T-helper 22 cell (primary cell): ENCODE data around the gene AS3MT.
"Not testable (repeated sequence)": the region's sequence is repeated elsewhere in the genome, so short reads cannot be mapped to it uniquely, and the experiment has no call there.

Experiments
- DNase-seq: peaks from one replicate; pipeline ENCODE4 v3.0.0-alpha.2; 2020; ENCODE audit warnings: low read depth

Gene AS3MT

GRCh38 chr10:102855731-102856436 lies 13.4 kb upstream of the AS3MT start:
- DNase-seq, result not testable (repeated sequence)

- DNase-seq, result no peak
These were observed 12.4 kb upstream of the AS3MT start for GRCh38 chr10:102856758-102857424.

GRCh38 chr10:102859911-102860310 lies 9.4 kb upstream of the AS3MT start:
- DNase-seq, result no peak

- DNase-seq, result no peak
These were observed 5.6 kb upstream of the AS3MT start for GRCh38 chr10:102863660-102864059.

- no peak for DNase-seq
These were observed 3.6 kb upstream of the AS3MT start for GRCh38 chr10:102865620-102866019.

GRCh38 chr10:102868911-102869257 lies 386 bp upstream of the AS3MT start:
- no peak for DNase-seq

- DNase-seq, result no peak
These were observed 951 bp downstream of the AS3MT start for GRCh38 chr10:102870221-102870620.

- DNase-seq, result no peak
These were observed 2.9 kb downstream of the AS3MT start for GRCh38 chr10:102872163-102872562.

- DNase-seq, result no peak
These were observed 7.5 kb downstream of the AS3MT start for GRCh38 chr10:102876747-102877153.

GRCh38 chr10:102878629-102879028 lies 9.4 kb downstream of the AS3MT start:
- no peak for DNase-seq

- DNase-seq, result no peak
These were observed 11.0 kb downstream of the AS3MT start for GRCh38 chr10:102880256-102880655.

GRCh38 chr10:102888048-102888447 lies 18.8 kb downstream of the AS3MT start:
- DNase-seq, result no peak

GRCh38 chr10:102894466-102895213 lies 25.4 kb downstream of the AS3MT start:
- no peak for DNase-seq

- DNase-seq, result no peak
These were observed 30.7 kb downstream of the AS3MT start for GRCh38 chr10:102900006-102900405.

GRCh38 chr10:102904346-102904745 lies 35.1 kb downstream of the AS3MT start:
- no peak for DNase-seq

GRCh38 chr10:102906507-102906906 lies 37.2 kb downstream of the AS3MT start:
- no peak for DNase-seq

GRCh38 chr10:102914781-102915180 lies 45.5 kb downstream of the AS3MT start:
- no peak for DNase-seq

- no peak for DNase-seq
These were observed 46.9 kb downstream of the AS3MT start for GRCh38 chr10:102916173-102916572.

- DNase-seq, result peak; percentile 67
These were observed 48.2 kb downstream of the AS3MT start for GRCh38 chr10:102917314-102917961.

- DNase-seq, result peak; percentile 100
These were observed 48.9 kb downstream of the AS3MT start, which contains the start of gene CNNM2 for GRCh38 chr10:102917962-102918816. Gene CNNM2 (plus strand): TSS chr10:102918294. CDS start chr10:102918481, 187 bp downstream.

- DNase-seq, result peak; percentile 8
These were observed 49.6 kb downstream of the AS3MT start for GRCh38 chr10:102918817-102919245.
